CD4-positive, alpha-beta T cell treated with Interleukin-12 subunit alpha and Interleukin-12 subunit beta, for 1 hour (primary cell): ENCODE measurements around the gene CETN3.
"Not testable (repeated sequence)": the region's sequence is repeated elsewhere in the genome, so short reads cannot be mapped to it uniquely, and the experiment has no call there.

Experiments used
- DNase-seq: peaks from one replicate; pipeline ENCODE4 v3.0.0-alpha.2; 2020

Gene CETN3

DNA sequence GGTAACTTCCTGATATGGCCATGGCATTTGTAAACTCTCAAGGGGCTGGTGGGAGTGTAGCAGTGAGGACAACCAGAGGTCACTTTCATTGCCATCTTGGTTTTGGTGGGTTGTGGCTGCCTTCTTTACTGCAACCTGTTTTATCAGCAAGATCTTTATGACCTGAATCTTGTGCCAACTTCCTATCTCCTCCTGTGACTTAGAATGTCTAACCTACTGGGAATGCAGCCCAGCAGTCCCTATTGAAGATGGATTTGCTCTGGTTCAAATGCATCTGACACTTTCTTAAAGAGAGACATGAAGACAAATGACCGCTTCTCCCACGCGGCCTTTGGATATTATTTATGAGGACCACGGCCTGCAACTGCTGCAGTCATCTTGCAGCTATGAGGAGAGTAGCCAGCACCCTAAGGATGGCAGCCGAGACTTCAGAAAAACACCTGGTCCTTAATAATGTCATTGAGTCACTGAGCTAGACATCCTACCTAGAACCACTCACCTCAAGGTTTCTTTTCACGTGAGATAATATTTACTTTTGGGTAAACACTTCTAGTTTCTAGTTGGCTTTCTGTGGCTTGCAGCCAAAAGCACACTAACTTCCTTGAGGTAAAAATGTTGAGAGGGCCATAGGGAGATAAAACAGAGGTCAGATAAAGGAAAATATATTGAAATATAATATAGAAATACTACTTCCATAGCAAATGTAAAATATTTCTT lies 28.2 kb downstream of the CETN3 start:
- DNase-seq = no peak

DNA sequence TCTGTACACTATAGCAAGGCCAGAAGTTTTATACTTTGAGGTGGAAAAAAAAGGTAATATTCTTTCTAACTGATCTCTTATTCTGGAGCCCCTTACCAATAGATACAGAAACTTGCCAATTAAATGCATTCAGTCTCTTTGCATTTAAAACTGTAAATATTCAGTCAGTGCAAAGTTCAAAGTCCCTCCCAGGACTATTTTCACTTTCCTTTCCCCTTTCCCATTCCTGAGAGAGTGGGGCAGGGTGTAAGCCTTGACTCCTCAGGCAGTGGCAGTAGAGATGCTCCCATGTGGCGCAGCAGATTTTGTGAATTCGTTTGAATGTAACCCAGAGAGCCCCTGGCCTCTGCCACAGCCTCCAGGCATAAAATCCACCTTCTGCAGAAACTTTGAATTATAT lies 29.9 kb downstream of the CETN3 start:
- DNase-seq = no peak

DNA sequence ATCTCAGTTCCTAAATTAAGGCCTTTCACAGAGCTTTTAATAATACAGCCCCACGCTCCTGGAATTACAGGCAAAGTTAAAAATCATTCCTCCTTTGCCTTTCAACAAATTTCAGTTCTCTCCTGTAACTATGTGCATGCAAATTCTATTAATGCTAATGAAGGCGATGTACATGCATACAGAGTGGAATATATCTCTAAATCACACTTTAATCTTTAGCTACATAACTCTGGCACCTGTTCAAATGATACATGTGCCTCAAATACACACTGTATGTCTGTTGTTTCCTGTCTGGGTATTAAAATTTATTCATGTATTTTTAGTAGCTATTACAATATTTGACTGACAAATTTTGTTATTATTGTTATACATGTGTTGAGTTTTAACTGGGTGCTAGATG lies 30.8 kb downstream of the CETN3 start:
- no peak for DNase-seq

DNA sequence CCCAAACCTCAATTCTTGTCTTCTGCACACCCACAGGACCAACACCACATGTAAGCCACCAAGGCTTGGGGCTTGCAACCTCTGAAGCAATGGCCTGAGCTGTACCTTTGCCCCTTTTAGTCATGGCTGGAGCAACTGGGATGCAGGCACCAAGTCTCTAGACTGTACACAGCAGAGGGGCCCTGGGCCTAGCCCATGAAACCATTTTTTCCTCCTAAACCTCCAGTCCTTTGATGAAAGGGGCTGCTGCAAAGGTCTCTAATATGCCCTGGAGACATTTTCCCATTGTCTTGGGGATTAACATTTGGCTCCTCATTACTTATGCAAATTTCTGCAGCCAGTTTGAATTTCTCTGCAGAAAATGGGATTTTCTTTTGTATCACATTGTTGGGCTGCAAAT lies 38.3 kb downstream of the CETN3 start:
- not testable (repeated sequence) for DNase-seq

DNA sequence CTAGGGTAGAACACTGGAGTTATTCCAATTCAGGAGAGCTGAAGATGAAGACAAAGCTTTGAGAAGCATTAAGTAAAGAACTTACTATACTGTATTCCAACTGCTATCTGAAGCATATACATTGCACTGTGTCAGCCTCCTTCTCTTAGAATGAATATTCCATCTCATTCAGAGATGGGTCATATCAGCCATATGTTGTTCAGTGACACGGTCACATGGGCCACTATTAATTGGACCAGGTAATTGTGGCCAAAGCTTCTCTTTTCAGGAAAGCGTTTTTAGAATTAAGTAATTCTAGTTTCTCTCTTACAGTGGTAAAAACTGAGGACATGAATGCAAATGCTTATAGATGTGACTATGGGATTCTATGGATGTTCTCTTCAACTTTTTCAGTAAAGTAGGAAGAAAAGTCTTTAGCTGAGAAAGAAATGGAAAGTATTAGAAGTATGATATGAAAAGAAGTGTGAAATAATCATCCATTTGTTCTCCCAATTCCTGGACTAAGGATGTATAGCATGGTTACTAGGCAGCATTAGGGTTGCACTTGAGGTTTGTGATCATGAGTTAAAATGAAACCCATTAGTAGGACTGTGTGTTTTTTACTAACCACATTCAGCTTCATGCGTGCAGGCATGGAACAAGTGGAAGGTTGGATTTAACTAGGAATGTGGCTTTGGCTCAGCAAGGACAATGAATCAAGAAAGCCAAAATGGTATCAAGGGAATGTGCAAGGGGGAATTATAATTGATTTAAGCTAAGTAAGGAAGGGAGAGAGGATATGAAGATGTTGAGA lies 40.9 kb downstream of the CETN3 start:
- no peak for DNase-seq

DNA sequence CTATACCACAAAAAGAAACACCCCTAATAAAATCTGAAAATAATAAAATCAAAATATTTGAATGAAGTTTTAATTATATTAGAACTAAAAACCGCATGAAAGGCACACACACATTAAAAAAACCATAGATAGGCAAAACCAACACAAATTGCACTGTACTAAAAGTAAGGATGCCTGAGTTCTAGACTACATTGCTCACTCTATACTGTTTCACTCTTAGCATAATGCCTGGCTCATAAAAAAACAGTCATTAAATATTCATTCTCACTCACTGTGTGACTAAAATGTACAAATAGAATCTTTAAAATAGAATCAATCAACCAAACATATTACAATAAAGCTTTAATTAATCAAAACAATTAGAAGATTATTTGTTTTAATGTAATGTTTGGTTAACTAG lies 41.7 kb downstream of the CETN3 start:
- no peak for DNase-seq

DNA sequence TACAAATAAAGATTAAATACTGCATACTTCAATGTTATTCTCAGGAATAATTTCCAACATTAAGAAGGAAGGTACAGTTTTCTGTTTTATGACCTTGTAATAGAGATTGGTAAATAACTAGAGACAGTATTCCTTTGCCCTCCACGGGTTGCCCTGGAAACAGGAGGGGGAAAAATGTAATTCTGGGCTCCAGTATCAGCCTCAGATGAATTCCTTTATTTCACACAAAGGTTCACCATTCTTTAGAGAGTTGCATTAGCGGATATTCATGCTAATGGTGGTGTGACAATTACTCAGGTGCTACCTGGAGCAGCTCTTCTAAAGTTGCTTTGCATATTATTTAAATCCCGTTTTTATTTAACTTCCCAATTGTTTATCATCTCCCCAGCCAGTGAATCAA lies 42.6 kb downstream of the CETN3 start:
- no peak for DNase-seq

DNA sequence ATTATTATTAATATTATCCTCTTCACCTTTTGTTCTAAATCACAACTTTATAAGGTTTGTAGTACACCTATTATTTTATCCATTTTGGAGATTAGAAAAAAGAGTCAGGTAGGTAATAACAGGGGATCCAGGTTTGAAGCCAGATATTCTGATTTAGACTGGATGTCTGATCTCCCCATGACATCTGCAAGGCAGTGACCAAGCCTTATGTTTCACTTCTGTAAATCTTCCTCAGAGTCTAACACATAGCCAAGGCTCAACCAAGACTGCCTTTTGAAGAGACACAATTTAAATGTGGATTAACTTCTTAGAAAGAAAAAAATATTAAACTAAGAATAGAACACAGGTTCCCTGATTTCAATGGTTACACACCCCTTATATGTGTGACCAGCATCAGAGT lies 44.2 kb downstream of the CETN3 start:
- no peak for DNase-seq

DNA sequence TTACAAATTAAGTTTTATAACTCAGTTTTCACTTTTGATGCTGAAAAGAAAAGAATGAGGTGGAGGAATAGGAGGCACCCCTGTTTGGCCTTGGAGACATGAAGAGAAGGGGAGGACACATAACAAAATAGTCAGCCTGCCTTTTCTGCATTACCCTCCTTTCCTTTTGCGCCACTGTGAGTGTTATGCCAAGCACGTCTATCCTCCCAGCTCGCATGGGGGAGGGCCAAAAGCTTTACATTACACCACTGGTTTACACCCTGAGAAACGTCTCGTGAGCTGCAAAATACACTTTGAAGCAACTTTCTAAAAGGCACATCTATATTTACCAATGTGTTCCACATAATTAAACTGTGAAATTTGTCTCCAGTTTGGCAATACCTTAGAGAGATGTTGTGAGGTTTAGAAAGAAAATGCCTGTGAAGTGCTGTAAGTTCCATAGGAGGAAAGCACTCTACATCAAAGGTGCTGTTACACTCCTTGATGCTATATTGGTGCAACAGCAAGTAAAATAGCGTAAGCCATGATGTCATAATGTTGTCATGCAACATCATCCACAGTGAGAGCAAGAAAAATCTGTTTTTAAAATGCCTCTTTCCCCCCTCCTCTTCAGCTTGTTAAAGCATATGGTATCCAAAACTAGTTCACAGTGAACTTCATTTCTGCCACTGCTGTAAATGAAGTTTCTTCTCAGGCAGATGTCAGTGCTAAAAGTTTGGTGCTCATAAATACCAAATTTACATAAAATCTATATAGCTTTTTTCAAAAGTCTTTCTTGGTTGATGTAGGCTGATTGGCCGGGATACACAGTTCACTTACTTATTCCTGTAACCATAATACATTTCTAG lies 50.3 kb downstream of the CETN3 start:
- DNase-seq = no peak

DNA sequence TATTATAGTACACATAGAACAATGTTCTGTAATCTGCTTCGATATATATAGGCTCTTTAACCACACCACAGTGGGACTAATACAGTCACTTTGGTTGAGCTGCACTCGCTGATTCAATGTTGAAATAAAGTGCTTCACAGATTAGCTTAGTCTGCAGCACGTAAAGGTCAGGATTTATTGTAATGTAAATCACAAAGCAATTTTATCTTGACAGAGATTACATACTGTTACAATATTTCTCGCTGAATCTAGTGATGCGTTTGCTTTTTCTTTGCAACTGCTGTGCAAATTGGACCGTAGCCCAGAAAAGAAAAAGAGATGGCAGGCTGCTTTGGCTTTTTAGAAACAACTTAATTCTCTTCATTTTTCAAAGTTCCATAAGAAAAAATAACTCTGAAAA lies 52.9 kb downstream of the CETN3 start:
- DNase-seq = no peak

DNA sequence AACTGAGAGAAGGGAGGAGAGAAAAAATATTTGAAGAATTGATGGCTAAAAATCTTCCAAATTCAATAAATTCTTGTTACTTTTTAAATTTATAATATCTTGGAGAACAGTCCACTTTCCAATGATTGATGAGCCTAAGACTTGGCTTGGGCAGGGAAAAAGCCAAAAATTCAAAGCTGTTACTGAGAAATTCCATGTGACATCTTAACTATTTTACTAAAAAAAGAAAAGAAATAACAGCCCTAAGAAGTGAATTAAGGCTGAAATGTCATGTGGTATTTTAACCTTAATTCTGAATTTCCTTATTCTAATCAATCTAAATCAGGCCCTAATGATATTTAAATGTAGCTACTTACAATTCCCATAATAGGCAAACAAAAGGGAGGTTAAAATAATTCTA lies 53.4 kb downstream of the CETN3 start:
- DNase-seq = no peak

DNA sequence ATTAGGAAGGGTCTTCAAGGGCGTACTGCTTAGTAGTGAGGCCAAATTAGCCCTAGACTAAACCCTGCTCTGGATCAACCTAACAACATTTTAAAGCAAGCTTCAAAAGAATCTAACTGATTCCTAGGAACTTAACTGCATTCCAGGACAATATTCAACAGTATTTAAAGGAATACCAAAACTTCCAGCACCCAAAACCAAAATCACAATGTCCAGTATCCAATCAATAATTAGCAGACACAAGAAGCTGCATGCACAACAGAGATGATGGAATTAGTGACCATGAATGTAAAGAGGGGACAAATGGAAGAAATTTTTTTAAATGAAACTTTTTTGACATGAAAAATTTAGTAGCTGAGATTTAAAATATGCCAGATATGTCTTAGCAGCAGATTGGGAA lies 53.9 kb downstream of the CETN3 start:
- DNase-seq = no peak

DNA sequence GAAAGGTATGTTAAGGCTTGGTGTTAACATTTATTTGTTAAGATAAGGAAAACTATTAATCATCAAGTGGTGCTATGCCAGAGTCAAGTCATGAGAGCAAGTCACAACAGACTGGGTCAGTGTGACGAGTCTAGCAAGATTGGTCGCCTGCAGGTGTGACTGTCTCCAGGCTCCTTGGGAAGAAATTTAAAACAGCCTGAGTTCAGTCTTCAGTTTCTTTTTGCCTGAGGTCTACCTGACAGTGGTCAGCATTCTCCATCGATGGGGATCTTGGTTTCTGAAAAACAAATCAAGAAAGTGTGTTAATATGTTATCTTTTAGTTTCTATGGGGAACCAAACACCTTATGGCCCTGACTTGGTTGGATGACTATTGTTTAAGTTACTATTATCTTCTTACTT lies 56.3 kb downstream of the CETN3 start:
- DNase-seq = no peak

DNA sequence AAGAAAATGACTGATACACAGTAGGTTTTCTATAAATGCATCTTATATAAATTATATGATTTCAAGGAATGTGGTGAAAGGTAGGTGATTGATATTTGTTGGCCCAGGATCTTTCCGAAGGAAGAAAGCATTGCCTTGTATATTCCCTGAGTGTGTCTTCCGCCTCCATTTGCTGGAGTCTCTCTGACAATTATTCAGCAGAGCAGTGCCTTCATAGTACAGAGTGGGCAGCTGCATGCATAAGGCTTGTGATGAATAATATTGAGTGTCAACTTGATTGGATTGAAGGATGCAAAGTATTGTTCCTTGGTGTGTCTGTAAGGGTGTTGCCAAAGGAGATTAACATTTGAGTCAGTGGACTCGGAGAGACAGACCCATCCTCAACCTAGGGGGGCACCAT lies 58.5 kb downstream of the CETN3 start:
- no peak for DNase-seq

DNA sequence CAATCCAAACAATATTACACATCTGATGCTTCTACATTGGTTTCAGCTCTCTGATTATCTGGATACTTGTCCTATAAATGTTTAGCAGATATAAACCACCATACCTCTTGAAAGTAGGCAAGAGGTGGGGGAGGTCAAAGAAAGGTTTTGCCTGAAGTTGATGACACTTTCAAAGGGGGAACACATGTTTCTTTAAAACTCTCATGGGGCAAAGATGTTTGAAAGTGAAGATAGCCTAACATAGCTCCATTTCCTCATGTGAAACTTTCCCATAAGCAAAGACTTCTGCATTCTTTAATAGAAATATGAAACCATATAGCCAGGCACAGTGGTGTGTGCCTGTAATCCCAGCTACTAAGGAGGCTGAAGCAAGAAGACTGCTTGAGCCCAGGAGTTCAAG lies 62.1 kb downstream of the CETN3 start:
- DNase-seq = no peak

DNA sequence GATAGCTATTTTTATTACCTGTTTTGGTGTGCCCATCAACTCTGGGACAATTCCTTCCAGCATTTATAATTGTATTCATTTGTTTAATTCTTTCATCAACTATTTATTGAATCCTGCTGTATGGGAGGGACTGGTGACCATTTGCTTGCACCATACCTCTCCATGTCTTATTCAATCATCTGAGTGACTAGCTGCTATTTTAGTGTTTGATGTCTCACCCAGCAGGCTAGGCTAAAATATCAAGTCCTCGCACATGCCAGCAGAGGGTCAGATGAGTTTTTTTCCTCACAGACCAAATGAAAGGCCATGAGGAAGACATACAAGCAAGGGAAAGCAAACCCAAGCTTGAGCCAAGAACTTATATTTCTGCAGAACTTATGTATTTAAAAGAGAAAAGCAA lies 63.9 kb downstream of the CETN3 start:
- DNase-seq = no peak

DNA sequence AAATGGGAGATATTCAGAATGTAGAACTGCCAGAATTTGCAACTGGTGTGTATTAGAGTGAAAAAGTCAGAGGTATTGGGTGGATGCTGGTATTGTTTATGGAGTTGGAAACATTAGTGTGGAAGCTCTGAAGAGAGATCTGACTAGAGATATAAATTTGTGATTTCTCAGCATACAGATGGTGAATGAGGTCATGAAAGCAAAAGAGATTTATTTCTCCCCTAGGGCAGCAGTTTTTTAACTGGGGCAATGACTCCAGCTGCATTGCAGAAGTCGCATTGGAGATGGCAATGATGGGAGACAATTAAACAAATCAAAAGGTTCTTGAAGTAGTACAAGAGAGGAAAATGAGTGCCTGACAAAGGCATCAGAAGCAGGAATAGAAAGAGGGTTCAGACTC lies 64.9 kb downstream of the CETN3 start:
- DNase-seq = no peak

DNA sequence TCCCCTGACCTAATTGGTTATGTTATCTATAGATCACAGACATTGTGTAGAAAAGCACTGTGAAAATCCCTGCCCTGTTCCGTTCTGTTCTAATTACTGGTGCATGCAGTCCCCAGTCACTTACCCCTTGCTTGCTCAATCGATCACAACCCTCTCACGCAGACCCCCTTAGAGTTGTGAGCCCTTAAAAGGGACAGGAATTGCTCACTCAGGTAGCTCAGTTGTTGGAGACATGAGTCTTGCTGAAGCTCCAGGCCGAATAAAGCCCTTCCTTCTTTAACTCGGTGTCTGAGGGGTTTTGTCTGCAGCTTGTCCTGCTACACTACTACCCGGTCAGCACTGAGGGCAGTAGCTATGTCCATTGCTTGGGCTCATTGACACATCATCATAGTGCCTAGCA lies 65.8 kb downstream of the CETN3 start:
- DNase-seq = not testable (repeated sequence)

DNA sequence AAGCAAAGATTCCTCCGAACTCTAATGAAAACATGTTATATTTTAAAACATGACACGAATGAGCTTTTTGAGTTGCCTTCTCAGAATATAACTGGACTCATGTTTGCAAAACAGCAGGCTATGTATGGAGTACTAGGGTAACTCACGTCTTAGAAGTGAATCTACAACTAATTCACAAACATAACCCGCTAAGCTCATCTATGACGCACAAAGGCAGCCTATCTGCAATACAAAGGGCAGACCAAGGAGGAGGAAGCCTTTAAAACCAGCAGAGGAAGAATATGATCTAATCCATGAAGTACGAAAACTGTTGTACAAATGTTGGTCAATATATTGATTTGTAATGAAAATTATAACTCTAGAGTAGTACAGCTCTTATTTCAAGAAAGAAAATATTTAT lies 67.0 kb downstream of the CETN3 start:
- no peak for DNase-seq
